Suprapubic skin (tissue), 4 donors: ENCODE measurements around the gene NOP14. TPM values are rescaled to one million over a fixed set of nuclear protein-coding genes. Genes with fewer than 3 reads are reported as not detected.
A peak's percentile ranks its signal among the peaks of the same experiment; 100 is the strongest.

Experiments
- DNase-seq, 2 donors: peaks; one replicate each; pipeline ENCODE4 v3.0.0-alpha.2; 2019; ENCODE audit warnings: low spot score in 2 of 2
- H3K27ac ChIP-seq: fragments of 200-600 bp; sonication (generic); one replicate; pipeline ENCODE4 v1.5.1; 2019
- H3K27me3 ChIP-seq: fragments of 200-600 bp; sonication (generic); one replicate; pipeline ENCODE4 v1.5.1; 2019
- H3K36me3 ChIP-seq: fragments of 200-600 bp; sonication (generic); one replicate; pipeline ENCODE4 v1.5.1; 2019
- H3K4me1 ChIP-seq: fragments of 200-600 bp; sonication (generic); one replicate; pipeline ENCODE4 v1.5.1; 2019
- H3K4me3 ChIP-seq: fragments of 200-600 bp; sonication (generic); one replicate; pipeline ENCODE4 v1.5.1; 2019; ENCODE audit warnings: mild to moderate bottlenecking
- H3K9me3 ChIP-seq: fragments of 200-600 bp; sonication (generic); one replicate; pipeline ENCODE4 v1.5.1; 2019
- EP300 ChIP-seq: sonication (generic); formaldehyde crosslinking; IDR thresholded peaks from one replicate; pipeline ENCODE4 v1.6.1; 2017; ENCODE audit warnings: antibody characterized with exemption
- POLR2A ChIP-seq, 2 donors: fragments of 450-650 bp; IDR thresholded peaks; one replicate each; pipeline ENCODE4 v1.6.1; 2017; ENCODE audit warnings: antibody characterized with exemption in 2 of 2, mild to moderate bottlenecking in 2 of 2, moderate library complexity in 2 of 2
- POLR2AphosphoS5 ChIP-seq, 3 donors: sonication (generic); formaldehyde crosslinking; IDR thresholded peaks; one replicate each; pipeline ENCODE4 v1.6.1; 2017; ENCODE audit warnings: antibody characterized with exemption in 3 of 3
- WGBS: methylation state at CpG from one replicate; pipeline ENCODE4 v1.1.5; 2018; 5-methylcytosine and 5-hydroxymethylcytosine counted together
- total RNA-seq, 4 donors: library from RNA; depleted of rRNA; stranded (reverse); fragments of >200 nt; gene quantifications; one replicate each; pipeline ENCODE4 v1.1.0, GENCODE V29; 2016
- TF ChIP-seq, protein P1 (sequence below), 2 donors: fragments of 200-600 bp in 1 of 2; fragments of 450-650 bp in 1 of 2; sonication (generic) in 1 of 2; IDR thresholded peaks; one replicate each; pipeline ENCODE4 v1.5.1; 2016 to 2019; ENCODE audit warnings: antibody characterized with exemption in 2 of 2, mild to moderate bottlenecking in 1 of 2, moderate library complexity in 1 of 2

The NOP14 gene
- total RNA-seq, 4 donors from 2014 or later, result 23.4 to 30.8 (median 27.1) TPM

GRCh38 chr4:2915789-2916188 is 47.4 kb downstream of the NOP14 start:
- Histone ChIP-seq H3K27ac (no peak overlapping the region), H3K4me3 (no peak overlapping the region), H3K36me3 (peaks cover 64% of the 10 kb centered on the region), H3K9me3 (no peaks in the 10 kb centered on the region), H3K27me3 (no peaks in the 10 kb centered on the region), H3K4me1 (no peaks in the 10 kb centered on the region)
- TF ChIP-seq EP300 (no peak), POLR2A (IDR thresholded peaks at IDR 0.05) (no peak), POLR2AphosphoS5 (IDR thresholded peaks at IDR 0.05) (no peak)
- TF ChIP-seq, protein P1, sequence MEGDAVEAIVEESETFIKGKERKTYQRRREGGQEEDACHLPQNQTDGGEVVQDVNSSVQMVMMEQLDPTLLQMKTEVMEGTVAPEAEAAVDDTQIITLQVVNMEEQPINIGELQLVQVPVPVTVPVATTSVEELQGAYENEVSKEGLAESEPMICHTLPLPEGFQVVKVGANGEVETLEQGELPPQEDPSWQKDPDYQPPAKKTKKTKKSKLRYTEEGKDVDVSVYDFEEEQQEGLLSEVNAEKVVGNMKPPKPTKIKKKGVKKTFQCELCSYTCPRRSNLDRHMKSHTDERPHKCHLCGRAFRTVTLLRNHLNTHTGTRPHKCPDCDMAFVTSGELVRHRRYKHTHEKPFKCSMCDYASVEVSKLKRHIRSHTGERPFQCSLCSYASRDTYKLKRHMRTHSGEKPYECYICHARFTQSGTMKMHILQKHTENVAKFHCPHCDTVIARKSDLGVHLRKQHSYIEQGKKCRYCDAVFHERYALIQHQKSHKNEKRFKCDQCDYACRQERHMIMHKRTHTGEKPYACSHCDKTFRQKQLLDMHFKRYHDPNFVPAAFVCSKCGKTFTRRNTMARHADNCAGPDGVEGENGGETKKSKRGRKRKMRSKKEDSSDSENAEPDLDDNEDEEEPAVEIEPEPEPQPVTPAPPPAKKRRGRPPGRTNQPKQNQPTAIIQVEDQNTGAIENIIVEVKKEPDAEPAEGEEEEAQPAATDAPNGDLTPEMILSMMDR (IDR thresholded peaks at IDR 0.05), result no peak
- peak in 1 of 2 donors; percentile 41 for DNase-seq
- WGBS, result 88% methylated on average over 9 of the region's 9 CpGs

DNA sequence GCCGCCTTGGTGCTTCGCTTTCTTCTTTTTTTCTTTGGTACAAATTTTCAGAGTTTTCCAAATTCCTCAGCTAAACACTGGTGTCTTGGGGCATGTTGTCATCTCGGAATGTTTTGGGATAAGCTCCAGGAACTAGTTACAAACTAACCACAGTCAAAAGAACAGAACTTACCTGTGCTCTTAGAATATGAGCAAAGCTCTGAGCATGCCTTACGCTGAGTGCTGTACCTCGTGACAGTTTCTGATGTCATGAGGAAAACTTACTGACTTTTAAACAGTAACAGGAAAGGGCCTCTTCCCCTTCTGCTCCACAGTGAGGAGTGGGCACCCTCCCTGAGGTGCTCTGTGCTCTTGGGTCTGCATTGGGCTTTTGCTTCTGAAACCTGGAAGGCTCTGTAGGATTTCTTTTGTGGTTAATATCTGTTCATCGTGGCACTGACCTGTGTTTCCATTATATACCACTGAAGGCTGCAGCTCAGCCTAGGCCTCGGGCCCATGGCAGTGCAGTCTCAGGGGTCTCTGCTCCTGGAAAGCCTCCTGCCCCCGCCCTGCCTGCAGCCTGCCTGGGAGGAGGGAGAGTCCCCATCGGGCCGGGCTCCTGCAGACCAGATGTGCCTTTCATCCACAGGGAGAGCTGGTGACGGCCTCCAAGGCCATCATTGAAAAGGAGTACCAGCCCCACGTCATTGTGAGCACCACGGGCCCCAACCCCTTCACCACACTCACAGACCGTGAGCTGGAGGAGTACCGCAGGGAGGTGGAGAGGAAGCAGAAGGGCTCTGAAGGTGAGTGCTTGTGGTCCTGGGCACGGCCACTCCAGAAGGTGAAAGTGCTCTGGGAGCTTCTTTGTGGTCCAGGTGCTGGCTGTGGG is 48.7 kb downstream of the NOP14 start:
- Histone ChIP-seq H3K4me3 (no peak overlapping the region), H3K36me3 (peaks cover 76% of the 10 kb centered on the region), H3K4me1 (no peaks in the 10 kb centered on the region), H3K9me3 (no peaks in the 10 kb centered on the region), H3K27ac (no peak overlapping the region), H3K27me3 (no peaks in the 10 kb centered on the region)
- 63% methylated on average over 16 of the region's 16 CpGs for WGBS
- peak in 1 of 2 donors; percentile 45 for DNase-seq
- TF ChIP-seq POLR2AphosphoS5 (IDR thresholded peaks at IDR 0.05) (no peak), POLR2A (IDR thresholded peaks at IDR 0.05) (no peak), EP300 (no peak)
- TF ChIP-seq, protein P1 (IDR thresholded peaks at IDR 0.05), result no peak

DNA sequence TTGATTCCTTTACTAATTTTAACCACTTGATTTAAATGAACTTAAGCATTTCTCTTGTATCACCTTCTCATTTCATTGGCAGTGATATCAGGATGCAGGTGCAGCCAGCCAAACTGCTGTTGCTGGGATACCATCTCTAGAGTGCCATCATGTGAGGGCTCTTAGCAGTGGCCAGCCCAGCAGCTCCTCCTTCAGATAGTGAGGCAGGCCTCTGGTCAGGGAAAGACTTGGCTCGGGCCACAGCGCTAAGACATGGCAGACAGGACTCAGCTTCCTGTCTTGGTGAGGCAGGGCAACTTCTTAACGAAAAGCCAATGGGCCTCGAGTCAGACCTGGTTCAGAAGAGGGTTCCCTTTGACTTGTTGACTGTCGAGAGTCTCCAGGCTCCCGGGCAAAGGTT is 50.0 kb downstream of the NOP14 start:
- WGBS, result 86% methylated on average over 6 of the region's 6 CpGs
- no peak overlapping the region for H3K4me3 ChIP-seq
- no peaks in the 10 kb centered on the region for H3K27me3 ChIP-seq
- TF ChIP-seq EP300, result no peak
- no peak for TF ChIP-seq POLR2A (IDR thresholded peaks at IDR 0.05)
- TF ChIP-seq POLR2AphosphoS5 (IDR thresholded peaks at IDR 0.05), result no peak
- TF ChIP-seq, protein P1 (IDR thresholded peaks at IDR 0.05), result no peak
- H3K36me3 ChIP-seq, result peaks cover 89% of the 10 kb centered on the region
- no peaks in the 10 kb centered on the region for H3K9me3 ChIP-seq
- DNase-seq, result no peak
- H3K4me1 ChIP-seq, result no peaks in the 10 kb centered on the region
- H3K27ac ChIP-seq, result no peak overlapping the region

GRCh38 chr4:2911868-2912267 is 51.3 kb downstream of the NOP14 start:
- H3K27me3 ChIP-seq, result no peaks in the 10 kb centered on the region
- no peaks in the 10 kb centered on the region for H3K4me1 ChIP-seq
- TF ChIP-seq POLR2A (IDR thresholded peaks at IDR 0.05), result no peak
- TF ChIP-seq, protein P1 (IDR thresholded peaks at IDR 0.05), result no peak
- no peak for TF ChIP-seq EP300
- no peak for TF ChIP-seq POLR2AphosphoS5 (IDR thresholded peaks at IDR 0.05)
- WGBS, result 85% methylated on average over 3 of the region's 3 CpGs
- H3K36me3 ChIP-seq, result peaks cover 99% of the 10 kb centered on the region
- H3K27ac ChIP-seq, result no peak overlapping the region
- H3K9me3 ChIP-seq, result no peaks in the 10 kb centered on the region
- no peak for DNase-seq
- H3K4me3 ChIP-seq, result no peak overlapping the region

GRCh38 chr4:2910409-2910808 is 52.8 kb downstream of the NOP14 start:
- DNase-seq, result no peak
- 84% methylated on average over 7 of the region's 7 CpGs for WGBS
- TF ChIP-seq, protein P1 (IDR thresholded peaks at IDR 0.05), result no peak
- no peak for TF ChIP-seq POLR2AphosphoS5 (IDR thresholded peaks at IDR 0.05)
- no peak for TF ChIP-seq EP300
- no peak for TF ChIP-seq POLR2A (IDR thresholded peaks at IDR 0.05)
- Histone ChIP-seq H3K4me1 (no peaks in the 10 kb centered on the region), H3K27ac (no peak overlapping the region), H3K4me3 (no peak overlapping the region), H3K27me3 (no peaks in the 10 kb centered on the region), H3K36me3 (peaks cover 99% of the 10 kb centered on the region), H3K9me3 (no peaks in the 10 kb centered on the region)
